NCI-H2171 treated with DMSO at 0.1 percent for 48 hours (cell line): ENCODE results near the gene TGM6.

Source experiments
- DNase-seq: peaks from one replicate; lab custom pipeline; 2025; lab: John Stamatoyannopoulos, UW

The TGM6 gene

DNA sequence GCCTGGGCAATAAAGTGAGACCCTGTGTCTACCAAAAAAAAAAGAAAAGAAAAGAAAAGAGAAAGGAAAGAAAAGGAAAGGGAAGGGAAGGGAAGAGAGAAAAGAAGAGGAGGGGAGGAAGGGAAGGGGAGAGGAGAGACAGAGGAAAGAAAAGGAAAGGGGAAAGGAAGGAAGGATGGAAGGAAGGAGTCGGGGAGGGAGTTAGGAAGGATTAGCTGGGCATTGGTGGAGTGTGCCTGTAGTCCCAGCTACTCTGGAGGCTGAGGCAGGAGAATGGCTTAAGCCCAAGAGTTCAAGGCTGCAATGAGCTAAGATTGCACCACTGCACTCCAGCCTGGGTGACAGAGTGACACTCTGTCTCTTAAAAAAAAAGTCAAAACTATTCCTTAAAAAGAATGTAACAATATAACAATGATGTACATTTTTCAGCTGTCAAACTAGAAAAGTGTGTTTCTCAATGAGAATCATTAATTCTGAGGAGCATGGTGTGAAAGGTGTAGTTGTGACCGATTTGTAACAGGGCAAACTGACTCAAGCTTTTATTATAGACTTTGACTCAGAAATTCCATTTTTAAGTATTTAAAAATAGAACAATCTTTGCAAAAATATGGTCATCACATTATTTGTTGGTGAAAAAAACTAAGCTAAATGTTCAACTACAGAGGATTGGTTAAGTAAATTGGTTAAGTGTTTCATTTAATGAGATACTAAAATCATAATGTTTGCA is 75.2 kb downstream of the TGM6 start:
- no peak for DNase-seq

DNA sequence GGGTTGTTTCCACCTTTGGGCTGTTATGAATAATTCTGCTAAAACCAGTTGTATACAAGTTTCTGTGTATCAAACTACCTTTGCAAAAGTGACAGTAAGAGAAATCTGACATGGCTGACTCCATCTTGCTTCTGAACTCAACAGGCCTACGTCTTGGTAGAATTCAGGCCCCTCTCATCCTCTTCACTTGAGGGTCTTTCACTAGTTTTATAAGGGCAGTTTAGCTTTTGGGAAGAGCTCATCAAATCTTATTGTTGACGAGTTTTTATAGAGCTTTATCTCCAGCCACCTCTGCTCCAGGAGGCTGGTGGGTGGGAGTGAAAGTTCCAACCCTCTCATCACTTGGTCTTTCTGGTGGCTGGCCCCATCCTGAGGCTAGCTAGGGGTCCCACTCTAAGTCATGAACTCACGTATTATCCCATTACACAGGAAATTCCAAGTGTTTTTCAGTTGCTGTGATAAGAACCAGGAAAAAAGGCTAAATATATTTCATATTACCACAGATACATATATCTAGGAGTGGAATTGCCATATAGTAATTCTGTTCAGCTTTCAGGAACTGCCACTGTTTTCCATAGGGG is 78.3 kb downstream of the TGM6 start:
- DNase-seq: no peak

DNA sequence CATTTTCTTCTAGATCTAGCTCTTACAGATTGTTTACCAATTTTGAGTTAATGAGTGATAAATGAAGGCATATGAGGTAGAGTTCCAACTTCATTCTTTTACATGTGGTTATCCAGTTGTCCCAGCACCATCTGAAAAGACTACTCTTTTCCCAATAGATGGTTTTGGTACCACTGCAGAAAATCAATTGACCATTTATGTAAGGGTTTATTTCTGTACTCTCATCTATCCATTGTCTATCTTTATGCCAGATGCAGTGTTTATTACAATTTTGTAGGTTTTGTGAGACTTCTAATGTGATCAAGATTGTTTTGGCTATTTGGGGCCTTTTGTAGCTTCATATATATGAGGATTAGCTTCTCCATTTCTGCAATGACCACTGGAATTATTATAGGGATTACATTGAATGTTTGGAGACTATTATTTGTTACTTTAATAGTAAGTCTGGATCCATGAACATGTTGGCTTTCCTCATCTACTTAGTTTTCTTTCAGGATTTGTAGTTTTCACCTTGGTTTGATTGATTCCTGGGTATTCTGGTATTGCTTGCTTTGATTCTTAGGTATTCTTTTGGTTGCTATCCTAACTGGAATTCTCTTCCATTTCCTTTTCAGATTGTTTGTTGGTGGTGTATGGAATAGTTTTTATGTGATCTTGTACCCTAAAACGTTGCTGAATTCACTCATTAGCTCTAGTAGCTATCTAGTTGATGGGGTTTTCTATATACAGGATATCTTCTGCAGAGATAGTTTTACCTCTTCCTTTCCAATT is 79.5 kb downstream of the TGM6 start:
- DNase-seq: no peak

DNA sequence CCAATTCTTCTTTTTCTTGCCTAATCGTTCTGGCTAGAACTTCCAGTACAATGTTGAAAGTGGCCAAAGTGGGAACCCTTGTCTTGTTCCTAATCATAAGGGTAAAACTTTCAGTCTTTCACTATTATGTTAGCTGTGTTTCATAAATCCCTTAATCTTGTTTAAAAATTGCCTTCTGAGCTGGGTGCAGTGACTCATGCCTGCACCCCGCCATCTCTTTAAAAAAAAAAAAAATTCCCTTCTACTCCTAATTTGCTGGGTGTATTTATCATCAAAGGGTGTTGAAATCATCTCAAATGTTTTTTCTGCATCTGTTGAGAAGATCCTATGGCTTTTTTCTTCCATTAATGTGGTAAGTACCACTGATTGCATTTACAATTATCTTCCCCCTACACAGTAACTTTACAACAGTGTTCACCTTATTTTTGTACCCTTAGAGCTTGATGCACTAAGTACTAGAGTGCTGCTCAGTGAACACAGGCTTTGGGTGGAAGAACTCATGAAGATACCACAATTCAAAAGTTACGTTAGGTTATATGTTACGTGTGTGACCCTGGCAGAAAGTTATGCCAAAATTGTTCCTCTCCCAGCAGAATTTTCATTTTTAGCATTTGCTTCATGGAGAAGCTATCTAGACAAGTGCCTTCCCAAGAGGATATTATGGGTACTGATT is 80.2 kb downstream of the TGM6 start:
- no peak for DNase-seq

DNA sequence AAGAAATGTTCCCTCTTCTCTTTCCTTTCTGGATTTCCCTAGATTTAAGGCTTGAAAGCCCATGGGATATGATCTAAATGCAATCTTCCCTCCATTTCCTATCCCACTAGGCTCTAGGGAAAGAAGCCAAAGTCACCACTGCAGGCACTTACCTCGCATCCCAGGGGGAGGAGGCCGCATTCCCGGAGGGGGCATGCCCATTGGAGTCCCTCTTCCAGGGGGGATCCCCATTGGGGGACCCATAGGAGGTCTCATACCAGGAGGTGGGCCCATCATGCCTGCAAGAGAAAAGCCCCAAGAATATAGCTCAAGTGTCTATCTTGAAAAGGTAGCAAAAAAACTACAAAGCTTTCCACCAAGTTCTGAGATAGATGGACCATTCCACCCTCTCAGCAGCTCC is 81.8 kb downstream of the TGM6 start:
- DNase-seq: no peak

DNA sequence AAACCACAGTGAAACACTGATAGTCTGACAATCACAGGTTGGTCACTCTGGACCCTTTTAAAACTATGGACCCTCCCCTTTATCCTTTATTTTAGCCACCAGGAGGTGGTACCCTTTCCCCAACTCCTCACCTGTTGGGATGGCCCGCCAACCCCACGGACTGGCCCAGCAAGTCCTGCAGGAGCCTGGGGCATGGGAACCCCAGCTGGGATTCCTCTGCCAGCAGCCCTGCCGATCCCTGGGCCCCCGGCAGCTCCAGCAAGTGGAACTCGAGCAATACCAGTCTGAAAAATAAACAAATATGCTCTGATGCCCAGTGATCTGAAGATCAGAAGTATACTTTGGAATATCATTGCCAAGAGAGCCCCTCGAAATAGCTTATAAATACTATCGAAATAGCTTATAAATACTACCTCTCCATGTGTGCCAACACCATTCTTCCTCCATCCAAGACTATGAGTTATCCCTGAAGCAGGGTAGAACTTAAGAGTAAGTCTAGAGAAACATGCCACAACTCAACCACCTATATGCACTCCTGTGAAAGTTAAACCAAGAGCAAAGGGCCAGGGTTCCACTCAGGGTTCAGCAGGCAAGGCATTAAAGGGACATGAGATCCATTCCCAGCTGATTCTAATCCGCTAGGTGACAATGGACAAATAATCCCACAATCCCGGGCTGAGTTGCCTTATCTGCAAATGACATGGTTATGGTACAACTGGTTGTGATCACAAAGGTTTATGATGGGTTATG is 83.1 kb downstream of the TGM6 start:
- no peak for DNase-seq

DNA sequence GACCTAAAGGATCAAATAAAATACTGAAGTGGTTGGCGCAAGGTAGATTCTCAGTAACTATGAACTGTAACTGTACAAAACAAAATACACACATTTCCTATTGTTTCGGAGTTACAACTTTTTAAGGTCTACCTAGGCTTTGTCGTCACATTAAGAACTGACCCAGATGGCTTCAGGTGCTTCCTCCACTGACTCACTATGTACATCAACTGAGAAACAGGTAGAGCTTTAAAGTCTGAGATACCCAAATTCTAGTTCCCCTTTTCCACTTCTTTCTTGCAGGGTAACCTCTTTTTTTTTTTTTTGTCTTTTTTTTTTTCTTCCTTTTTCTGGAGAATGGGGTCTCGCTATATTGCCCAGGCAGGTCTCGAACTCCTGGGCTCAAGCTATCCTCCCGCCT is 84.4 kb downstream of the TGM6 start:
- no peak for DNase-seq

DNA sequence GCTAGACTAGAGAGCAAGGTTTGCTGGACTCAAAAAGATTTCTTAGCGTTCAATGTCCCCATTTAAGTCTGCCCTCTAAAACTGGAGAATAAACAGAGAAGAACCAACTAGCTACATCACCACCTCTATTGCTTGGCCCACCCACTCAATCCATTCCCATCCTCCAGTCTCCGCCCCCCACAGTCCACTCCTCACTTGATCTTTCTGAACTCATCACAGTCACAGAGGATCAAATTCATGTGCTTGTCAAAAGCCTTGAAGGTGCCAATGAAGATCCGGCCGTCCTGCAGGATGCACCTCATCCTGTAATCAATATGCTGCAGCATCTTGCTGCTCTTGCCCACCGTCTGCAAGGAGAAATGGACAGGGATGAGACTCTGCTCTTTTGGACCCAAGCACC is 86.7 kb downstream of the TGM6 start:
- no peak for DNase-seq

DNA sequence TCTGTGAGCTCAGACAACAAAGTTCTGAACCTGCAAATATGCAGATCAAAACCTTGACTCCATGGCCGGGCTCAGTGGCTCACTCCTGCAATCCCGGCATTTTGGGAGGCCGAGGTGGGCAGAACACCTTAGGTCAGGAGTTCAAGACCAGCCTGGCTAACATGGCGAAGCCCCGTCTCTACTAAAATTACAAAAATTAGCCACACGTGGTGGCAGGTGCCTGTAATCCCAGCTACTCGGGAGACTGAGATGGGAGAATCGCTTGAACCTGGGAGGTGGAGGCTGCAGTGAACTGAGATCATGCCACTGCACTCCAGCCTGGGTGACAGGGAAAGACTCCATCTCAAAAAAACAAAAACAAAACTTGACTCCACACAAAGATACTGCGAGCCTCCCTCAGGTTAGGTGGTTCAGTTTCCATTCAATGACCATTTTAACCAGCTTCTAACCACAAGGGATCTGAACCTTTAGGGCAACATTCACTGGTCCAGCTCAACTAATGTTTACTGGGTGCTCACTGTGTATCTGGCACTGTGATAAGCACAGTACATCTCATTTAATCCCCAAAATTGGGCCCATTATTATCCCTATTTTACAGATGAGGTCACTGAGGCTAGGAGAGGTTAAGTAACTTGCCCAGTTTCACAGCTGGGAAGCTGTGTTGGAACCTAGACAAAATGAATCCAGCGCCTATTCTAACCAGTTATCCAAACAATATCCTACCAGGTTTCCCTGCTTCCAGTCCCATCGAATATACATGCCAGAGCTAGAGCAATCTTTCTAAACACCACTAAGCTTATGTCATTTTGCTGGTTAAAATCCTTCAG is 88.1 kb downstream of the TGM6 start:
- no peak for DNase-seq

DNA sequence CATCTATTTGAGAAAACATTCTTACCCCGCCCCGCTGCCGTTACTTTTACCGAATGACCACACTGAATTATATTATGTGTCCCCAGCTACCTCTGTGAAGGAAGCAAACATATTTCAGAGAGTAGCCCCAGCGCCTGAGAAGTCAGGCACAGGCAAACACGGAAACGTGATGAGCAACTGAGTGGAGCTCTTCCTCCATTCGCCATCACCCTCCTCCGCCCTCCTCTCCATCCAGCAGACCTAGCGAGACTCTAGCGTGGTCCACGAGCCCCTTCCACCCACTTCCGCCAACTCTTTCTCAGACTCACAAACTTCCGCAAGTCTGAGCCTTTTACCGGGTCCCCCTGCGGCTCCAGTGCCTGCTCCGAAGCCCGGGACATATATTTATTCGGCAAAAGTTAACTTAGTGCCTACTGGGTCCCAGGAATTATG is 89.3 kb downstream of the TGM6 start:
- peak; percentile 72 for DNase-seq

DNA sequence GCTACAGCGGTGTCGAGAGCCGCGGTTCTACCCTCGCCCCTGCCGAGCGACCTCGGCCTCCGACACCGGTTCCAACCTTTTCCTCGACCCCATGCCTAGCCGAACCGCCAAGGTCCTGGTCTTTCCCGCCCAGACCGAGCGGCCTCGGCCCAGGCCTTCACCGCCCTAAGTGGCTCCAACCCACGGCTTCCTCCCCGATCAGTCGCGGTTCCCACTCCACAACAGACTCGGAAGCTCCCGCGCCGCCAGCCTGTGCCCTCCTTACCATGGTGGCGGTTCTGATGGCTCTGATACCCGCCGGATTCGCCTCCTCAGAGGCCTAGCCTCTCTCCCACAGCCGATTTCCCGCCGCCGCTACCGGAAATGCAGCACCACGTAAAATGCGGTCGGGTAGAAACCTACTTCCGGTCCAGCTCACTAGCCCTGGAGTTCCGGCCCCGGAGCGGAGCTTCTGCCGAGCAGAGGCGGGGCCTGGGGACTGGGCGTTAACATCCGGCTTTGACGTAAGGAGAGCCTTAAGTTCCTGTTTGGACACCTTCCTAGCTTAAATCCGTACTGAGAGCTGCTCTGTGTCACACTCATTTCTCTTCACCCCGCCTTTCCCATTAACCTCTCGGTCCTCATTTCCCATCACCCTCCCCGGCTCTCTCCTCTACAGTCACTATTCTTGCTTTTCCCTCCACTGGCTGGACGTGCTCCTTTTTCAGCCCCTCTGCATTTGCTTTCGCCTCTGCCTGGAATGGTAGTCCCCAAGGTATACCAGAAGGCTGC is 89.9 kb downstream of the TGM6 start, which contains the start of gene SNRPB:
TSS of gene SNRPB (minus strand) at position 367 of the 771 bp plus-strand sequence. CDS start at position 268, 99 bp downstream.
- DNase-seq: peak; percentile 100

DNA sequence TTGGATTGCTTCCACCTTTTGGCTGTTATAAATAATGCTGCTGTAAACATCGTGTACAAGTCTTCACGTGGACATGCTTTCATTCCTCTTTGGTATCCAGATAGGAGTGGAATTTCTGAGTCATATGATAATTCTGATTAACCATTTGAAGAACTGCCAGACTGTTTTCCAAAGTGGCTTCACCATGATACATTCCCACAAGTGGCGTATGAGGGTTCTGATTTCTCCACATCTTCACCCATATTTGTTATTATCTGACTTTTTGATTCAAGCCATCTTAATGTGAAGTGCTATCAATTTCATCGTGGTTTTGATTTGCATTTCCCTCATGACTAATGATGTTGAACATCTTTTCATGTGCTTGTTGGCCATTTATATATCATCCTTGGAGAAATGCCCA is 92.8 kb downstream of the TGM6 start:
- DNase-seq: no peak

DNA sequence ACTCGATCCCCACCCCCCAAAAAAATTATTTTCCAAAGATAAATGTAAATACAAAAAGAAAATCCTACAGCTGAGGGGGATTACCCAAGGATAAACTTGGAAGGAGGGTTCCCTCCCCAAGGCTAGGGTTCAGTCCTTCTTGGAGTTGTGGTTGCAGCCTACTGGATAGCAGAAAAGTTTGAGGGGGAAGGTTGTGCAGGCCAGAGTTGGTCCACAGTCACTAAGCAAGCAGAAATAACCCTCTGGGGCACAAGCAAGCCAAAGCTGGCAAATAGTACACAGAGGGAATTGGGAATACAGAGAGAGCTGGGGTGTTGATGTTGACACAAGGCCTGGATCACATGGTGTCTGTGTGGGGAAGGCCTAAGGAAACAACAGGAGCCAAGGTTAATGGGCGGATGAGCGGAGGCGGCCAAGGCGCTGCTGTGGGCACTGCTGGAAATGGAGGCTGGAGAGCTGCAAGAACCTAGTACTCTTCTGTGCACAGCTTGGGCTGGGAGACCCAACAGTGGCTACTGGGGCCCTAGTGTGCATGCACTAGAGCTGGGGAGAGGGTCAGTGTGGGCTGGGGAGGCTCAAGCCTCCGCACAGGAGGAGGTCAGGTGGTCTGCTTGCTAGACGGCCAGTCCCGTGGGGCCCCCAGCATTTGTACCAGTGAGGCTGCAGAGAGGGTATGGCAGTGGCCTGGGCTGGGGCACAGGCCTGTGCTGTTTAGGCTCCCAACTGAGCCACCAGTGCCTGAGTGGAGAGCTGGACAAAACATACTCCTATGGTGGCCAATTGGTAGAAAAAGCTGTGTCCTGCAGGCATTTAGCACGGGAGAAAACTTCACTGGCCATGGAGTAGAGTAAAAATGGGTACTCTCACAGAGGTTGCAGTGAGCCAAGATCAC is 95.4 kb downstream of the TGM6 start:
- DNase-seq: no peak

DNA sequence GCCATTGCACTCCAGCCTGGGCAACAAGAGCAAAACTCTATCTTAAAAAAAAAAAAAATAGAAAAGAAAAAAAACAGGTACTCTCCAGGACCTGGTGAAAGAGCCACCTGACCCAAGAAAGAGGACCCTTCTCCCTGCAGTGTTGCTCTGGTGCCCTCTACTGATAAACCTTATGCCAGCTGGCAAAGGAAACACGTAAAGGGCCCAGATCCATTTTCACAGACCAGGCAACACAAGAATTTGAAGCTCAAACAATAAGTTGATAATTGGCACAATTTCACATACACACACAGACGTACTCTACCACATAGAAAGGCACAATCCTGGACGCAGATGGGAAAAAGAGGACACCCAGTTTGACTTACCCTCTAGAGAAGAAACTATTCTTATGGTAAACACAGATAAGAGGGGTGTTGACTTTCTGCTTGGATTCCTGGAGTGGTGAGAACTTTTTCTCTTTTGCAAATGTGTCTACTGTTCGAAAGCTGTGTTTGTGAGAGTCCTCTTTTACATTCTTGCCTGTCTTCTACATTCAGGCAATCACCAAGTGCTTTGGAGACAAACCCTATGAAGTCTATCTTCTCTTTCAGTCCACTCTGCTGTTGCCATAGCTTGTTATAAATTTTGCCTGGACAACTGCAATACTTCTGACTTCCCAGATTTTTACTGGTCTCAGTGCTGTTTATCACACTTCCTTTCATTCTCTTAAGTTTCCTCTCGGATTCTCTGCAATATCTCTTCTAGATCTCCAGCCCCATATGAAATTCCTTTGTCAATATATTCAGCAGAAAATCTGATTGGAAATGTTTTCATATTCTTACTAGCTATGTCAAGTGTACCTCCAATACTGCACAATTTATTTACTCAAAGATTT is 96.3 kb downstream of the TGM6 start:
- DNase-seq: peak; percentile 12

DNA sequence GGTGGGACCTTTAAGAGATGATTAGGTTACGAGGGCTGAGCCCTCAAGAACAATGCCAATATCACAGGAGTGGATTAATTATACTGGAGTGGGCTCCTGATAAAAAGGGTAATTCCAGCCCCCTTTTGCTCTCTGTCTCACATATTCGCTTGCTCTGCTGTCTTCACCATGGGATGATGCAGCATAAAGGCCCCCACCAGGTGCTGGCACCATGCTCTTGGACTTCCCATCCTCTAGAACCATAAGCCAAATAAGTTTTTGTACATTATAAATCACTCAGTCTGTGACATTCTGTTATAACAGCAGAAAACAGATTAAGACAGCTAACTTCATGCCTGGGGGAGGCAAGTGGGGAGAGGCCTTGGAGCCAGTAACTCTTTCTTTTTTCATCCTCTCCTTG is 99.7 kb downstream of the TGM6 start:
- DNase-seq: no peak
